Parathyroid adenoma (tissue), 2 donors: ENCODE measurements around the gene RIPOR2.
"Not testable (repeated sequence)": the region's sequence is repeated elsewhere in the genome, so short reads cannot be mapped to it uniquely, and the experiment has no call there.

Source experiments
- H2AFZ ChIP-seq: fragments of 300-600 bp; sonication (generic); one replicate; pipeline ENCODE4 v1.7.0; 2017; ENCODE audit warnings: antibody characterized with exemption, mild to moderate bottlenecking
- H3K27ac ChIP-seq: fragments of 300-600 bp; sonication (generic); one replicate; pipeline ENCODE4 v1.7.0; 2017
- H3K27me3 ChIP-seq: fragments of 300-600 bp; sonication (generic); one replicate; pipeline ENCODE4 v1.7.0; 2017; ENCODE audit warnings: low read length; ENCODE audit not compliant: control insufficient read depth, insufficient read depth
- H3K36me3 ChIP-seq: fragments of 300-600 bp; sonication (generic); one replicate; pipeline ENCODE4 v1.7.0; 2017; ENCODE audit warnings: low read length; ENCODE audit not compliant: control insufficient read depth, insufficient read depth
- H3K4me1 ChIP-seq: fragments of 300-600 bp; sonication (generic); one replicate; pipeline ENCODE4 v1.7.0; 2017; ENCODE audit warnings: control low read depth
- H3K4me2 ChIP-seq: fragments of 300-600 bp; sonication (generic); one replicate; pipeline ENCODE4 v1.7.0; 2017; ENCODE audit warnings: low read length
- H3K4me3 ChIP-seq: fragments of 300-600 bp; sonication (generic); one replicate; pipeline ENCODE4 v1.7.0; 2017; ENCODE audit warnings: low read depth, low read length
- H3K79me2 ChIP-seq: fragments of 300-600 bp; sonication (generic); one replicate; pipeline ENCODE4 v1.7.0; 2017; ENCODE audit warnings: control low read depth
- H3K9ac ChIP-seq: fragments of 300-600 bp; sonication (generic); one replicate; pipeline ENCODE4 v1.7.0; 2017; ENCODE audit warnings: mild to moderate bottlenecking
- H3K9me3 ChIP-seq: fragments of 300-600 bp; sonication (generic); one replicate; pipeline ENCODE4 v1.7.0; 2017; ENCODE audit warnings: low read length; ENCODE audit not compliant: control insufficient read depth
- CTCF ChIP-seq: fragments of 300-600 bp; sonication (generic); IDR thresholded peaks from one replicate; pipeline ENCODE4 v1.7.0; 2017; ENCODE audit warnings: antibody characterized with exemption, mild to moderate bottlenecking
- donor health status: primary hyperparathyroidism.

Gene RIPOR2

GRCh38 chr6:24918641-24919055 is 17.1 kb downstream of the RIPOR2 start:
- H3K79me2 ChIP-seq: no peaks in the 10 kb centered on the region
- H3K27ac ChIP-seq: no peak overlapping the region
- H3K4me3 ChIP-seq: no peak overlapping the region
- H3K36me3 ChIP-seq: no peaks in the 10 kb centered on the region
- TF ChIP-seq CTCF: no peak
- no peak overlapping the region for H3K4me2 ChIP-seq
- no peaks in the 10 kb centered on the region for H3K27me3 ChIP-seq
- H3K9me3 ChIP-seq: no peaks in the 10 kb centered on the region
- H3K4me1 ChIP-seq: no peaks in the 10 kb centered on the region
- no peak overlapping the region for H3K9ac ChIP-seq
- no peak overlapping the region for H2AFZ ChIP-seq

DNA sequence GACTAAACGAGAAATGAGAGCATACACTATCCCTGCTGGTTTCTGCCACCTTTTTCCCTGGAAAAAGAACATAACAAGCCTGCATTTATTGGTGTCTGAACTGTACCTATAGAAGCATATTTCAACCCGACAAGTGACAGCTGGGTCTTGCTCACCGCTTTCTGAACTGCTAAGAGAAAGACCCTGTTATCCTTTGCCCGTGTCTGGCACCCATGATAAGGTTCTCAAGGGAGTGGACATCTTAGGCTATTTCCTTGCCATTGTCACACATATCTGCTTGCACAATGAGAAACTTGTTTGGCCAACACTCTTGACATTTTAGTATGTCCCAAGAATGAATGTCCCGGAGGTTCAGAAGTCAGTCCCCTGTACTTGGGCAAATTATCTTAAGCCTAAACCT is 19.3 kb downstream of the RIPOR2 start:
- Histone ChIP-seq H3K9me3 (no peaks in the 10 kb centered on the region), H2AFZ (no peak overlapping the region), H3K4me2 (no peak overlapping the region), H3K79me2 (no peaks in the 10 kb centered on the region), H3K4me1 (peaks cover 4% of the 10 kb centered on the region), H3K36me3 (no peaks in the 10 kb centered on the region), H3K27me3 (no peaks in the 10 kb centered on the region), H3K27ac (no peak overlapping the region), H3K4me3 (no peak overlapping the region), H3K9ac (no peak overlapping the region)
- TF ChIP-seq CTCF: no peak

DNA sequence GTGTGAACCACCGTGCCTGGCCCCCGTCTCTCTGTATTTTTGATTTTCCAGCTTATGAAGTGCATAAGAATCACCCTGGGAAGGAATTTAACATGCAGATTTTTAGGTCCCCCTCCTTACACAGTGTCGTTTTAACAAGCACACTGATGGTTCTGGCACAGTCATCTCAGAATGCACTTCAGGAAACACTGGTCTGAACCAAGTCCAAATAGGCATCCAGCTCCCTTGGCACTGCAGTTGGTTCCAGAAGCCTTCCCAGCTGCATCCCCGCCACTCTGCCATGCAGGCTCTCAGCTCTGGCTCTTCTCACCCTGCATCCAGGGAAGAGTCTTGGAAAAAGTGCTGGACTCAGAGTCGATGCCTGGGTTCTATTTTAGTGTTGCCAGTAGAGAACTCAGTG is 20.1 kb downstream of the RIPOR2 start:
- Histone ChIP-seq H3K27ac (no peak overlapping the region), H3K9me3 (no peaks in the 10 kb centered on the region), H2AFZ (no peak overlapping the region), H3K36me3 (no peaks in the 10 kb centered on the region), H3K9ac (no peak overlapping the region), H3K27me3 (no peaks in the 10 kb centered on the region), H3K79me2 (no peaks in the 10 kb centered on the region), H3K4me1 (peaks cover 7% of the 10 kb centered on the region), H3K4me2 (no peak overlapping the region), H3K4me3 (no peak overlapping the region)
- TF ChIP-seq CTCF: no peak

- H3K9ac ChIP-seq, H3K27me3 ChIP-seq, H3K27ac ChIP-seq, H2AFZ ChIP-seq, H3K4me2 ChIP-seq, H3K36me3 ChIP-seq, H3K4me1 ChIP-seq, H3K79me2 ChIP-seq, H3K9me3 ChIP-seq, H3K4me3 ChIP-seq: not testable (repeated sequence)
Measured at GRCh38 chr6:24914082-24914481, 21.7 kb downstream of the RIPOR2 start.

- Histone ChIP-seq H3K9ac (no peak overlapping the region), H3K27ac (no peak overlapping the region), H3K36me3 (no peaks in the 10 kb centered on the region), H3K27me3 (no peaks in the 10 kb centered on the region), H3K9me3 (no peaks in the 10 kb centered on the region), H3K79me2 (no peaks in the 10 kb centered on the region), H3K4me3 (peak overlapping the region; percentile 50), H3K4me2 (peak overlapping the region; percentile 67), H2AFZ (peak overlapping the region; percentile 56), H3K4me1 (peaks cover 7% of the 10 kb centered on the region)
- TF ChIP-seq CTCF: no peak
Measured at GRCh38 chr6:24911796-24912382, 23.9 kb downstream of the RIPOR2 start.
